Measurements from ENCODE around the gene KLF2.

GRCh38 chr19:16298334-16298733, 26.3 kb upstream of the KLF2 start:
- TF ChIP-seq CTCF (IDR thresholded peaks at IDR 0.05) = no peak
- no peak for TF ChIP-seq POLR2A (IDR thresholded peaks at IDR 0.05)
